C4-2B (cell line): ENCODE measurements around the gene CETN3.

Experiments used
- ZFX ChIP-seq: fragments of 450-650 bp; IDR thresholded peaks from 2 replicates; pipeline ENCODE4 v1.6.1; 2017
- TF ChIP-seq, protein P1 (sequence below): fragments of 450-650 bp; conservative IDR thresholded peaks from 2 replicates; pipeline ENCODE4 v1.5.1; 2017; ENCODE audit warnings: mild to moderate bottlenecking

DNA sequence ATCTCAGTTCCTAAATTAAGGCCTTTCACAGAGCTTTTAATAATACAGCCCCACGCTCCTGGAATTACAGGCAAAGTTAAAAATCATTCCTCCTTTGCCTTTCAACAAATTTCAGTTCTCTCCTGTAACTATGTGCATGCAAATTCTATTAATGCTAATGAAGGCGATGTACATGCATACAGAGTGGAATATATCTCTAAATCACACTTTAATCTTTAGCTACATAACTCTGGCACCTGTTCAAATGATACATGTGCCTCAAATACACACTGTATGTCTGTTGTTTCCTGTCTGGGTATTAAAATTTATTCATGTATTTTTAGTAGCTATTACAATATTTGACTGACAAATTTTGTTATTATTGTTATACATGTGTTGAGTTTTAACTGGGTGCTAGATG is 30.8 kb downstream of the CETN3 start:
- TF ChIP-seq, protein P1, sequence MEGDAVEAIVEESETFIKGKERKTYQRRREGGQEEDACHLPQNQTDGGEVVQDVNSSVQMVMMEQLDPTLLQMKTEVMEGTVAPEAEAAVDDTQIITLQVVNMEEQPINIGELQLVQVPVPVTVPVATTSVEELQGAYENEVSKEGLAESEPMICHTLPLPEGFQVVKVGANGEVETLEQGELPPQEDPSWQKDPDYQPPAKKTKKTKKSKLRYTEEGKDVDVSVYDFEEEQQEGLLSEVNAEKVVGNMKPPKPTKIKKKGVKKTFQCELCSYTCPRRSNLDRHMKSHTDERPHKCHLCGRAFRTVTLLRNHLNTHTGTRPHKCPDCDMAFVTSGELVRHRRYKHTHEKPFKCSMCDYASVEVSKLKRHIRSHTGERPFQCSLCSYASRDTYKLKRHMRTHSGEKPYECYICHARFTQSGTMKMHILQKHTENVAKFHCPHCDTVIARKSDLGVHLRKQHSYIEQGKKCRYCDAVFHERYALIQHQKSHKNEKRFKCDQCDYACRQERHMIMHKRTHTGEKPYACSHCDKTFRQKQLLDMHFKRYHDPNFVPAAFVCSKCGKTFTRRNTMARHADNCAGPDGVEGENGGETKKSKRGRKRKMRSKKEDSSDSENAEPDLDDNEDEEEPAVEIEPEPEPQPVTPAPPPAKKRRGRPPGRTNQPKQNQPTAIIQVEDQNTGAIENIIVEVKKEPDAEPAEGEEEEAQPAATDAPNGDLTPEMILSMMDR: no peak
- no peak for TF ChIP-seq ZFX
